ENCODE results near the gene RBMS1. TPM values are rescaled to one million over a fixed set of nuclear protein-coding genes. Genes with fewer than 3 reads are reported as not detected.
A peak's percentile ranks its signal among the peaks of the same experiment; 100 is the strongest.
"Not testable (repeated sequence)": the region's sequence is repeated elsewhere in the genome, so short reads cannot be mapped to it uniquely, and the experiment has no call there.

The RBMS1 gene
- total and polyA plus RNA-seq, 2 experiments from 2014 or later: 55.5 to 94.8 TPM

GRCh38 chr2:160490733-160491685 lies 2.6 kb downstream of the RBMS1 start:
- Histone ChIP-seq H3K4me2 (peak overlapping the region; percentile 82), H3K27me3 (ENCODE audit: insufficient read depth) (no peaks in the 10 kb centered on the region), H4K20me1 (replicated peaks; ENCODE audit: insufficient read depth) (no peaks in the 10 kb centered on the region), H3K27ac (ENCODE audit: low read depth) (peak overlapping the region; percentile 86), H3F3A (replicated peaks; ENCODE audit: low read depth) (no peaks in the 10 kb centered on the region), H3K36me3 (ENCODE audit: insufficient read depth) (no peaks in the 10 kb centered on the region), H3K4me3 (peak overlapping the region; percentile 74), H2AFZ (no peak overlapping the region), H3K4me1 (ENCODE audit: insufficient read depth) (peaks cover 49% of the 10 kb centered on the region), H3K79me2 (replicated peaks; ENCODE audit: insufficient read depth) (peaks cover 65% of the 10 kb centered on the region), H3K9me2 (ENCODE audit: insufficient read depth) (no peaks in the 10 kb centered on the region)
- no peak for DNase-seq (ENCODE audit: low spot score)
- Mint-ChIP-seq H3K27ac (peak overlapping the region; percentile 4), H3K4me1 (peaks cover 48% of the 10 kb centered on the region), H3K4me3 (peak overlapping the region; percentile 84), H3K36me3 (ENCODE audit: low read depth) (no peaks in the 10 kb centered on the region), H3K27me3 (ENCODE audit: insufficient read depth, low read depth, poor library complexity) (no peaks in the 10 kb centered on the region), H3K9me3 (no peaks in the 10 kb centered on the region)
- ATAC-seq: no peak
- TF ChIP-seq NANOG (IDR thresholded peaks at IDR 0.05; ENCODE audit: borderline replicate concordance) (no peak), POLR2AphosphoS5 (IDR thresholded peaks at IDR 0.05; ENCODE audit: low read depth) (no peak), REST (IDR thresholded peaks at IDR 0.05; ENCODE audit: unreplicated experiment) (no peak), EZH2phosphoT487 (IDR thresholded peaks at IDR 0.05; ENCODE audit: unreplicated experiment) (no peak), JUNB (IDR thresholded peaks at IDR 0.05; ENCODE audit: unreplicated experiment) (no peak)

DNA sequence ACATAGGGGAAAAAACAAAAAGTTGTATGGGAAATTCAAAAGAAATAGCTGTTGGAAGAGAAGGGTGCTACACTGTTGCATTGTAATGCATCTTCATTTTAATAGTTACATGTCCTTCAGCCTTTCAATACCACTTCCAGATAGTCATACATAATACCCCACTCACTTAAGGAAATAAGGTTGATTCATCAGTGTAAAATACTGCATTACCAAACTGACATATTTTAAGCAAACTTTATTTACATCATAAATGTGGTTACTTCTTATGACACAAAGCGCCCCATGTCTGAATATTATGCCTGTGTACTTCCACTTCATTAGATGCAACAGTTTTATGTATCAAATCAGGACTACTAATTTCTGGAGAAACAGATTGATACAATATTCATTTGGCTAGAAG lies 4.5 kb downstream of the RBMS1 start:
- ATAC-seq: no peak
- H3K9me2 ChIP-seq (ENCODE audit: insufficient read depth): no peaks in the 10 kb centered on the region
- no peaks in the 10 kb centered on the region for H3F3A ChIP-seq (replicated peaks; ENCODE audit: low read depth)
- H3K4me3 ChIP-seq: no peak overlapping the region
- DNase-seq (ENCODE audit: low spot score): no peak
- no peak overlapping the region for H2AFZ ChIP-seq
- H3K36me3 ChIP-seq (ENCODE audit: insufficient read depth): no peaks in the 10 kb centered on the region
- Mint-ChIP-seq H3K4me3 (no peak overlapping the region), H3K36me3 (ENCODE audit: low read depth) (no peaks in the 10 kb centered on the region), H3K27ac (no peak overlapping the region), H3K9me3 (no peaks in the 10 kb centered on the region), H3K27me3 (ENCODE audit: insufficient read depth, low read depth, poor library complexity) (no peaks in the 10 kb centered on the region), H3K4me1 (peaks cover 46% of the 10 kb centered on the region)
- no peaks in the 10 kb centered on the region for H3K27me3 ChIP-seq (ENCODE audit: insufficient read depth)
- peak overlapping the region; percentile 55 for H3K4me2 ChIP-seq
- peaks cover 82% of the 10 kb centered on the region for H3K79me2 ChIP-seq (replicated peaks; ENCODE audit: insufficient read depth)
- TF ChIP-seq ZNF114 (CRISPR knock-in tag; IDR thresholded peaks at IDR 0.05) (no peak), EZH2phosphoT487 (IDR thresholded peaks at IDR 0.05; ENCODE audit: unreplicated experiment) (no peak), CREB1 (CRISPR knock-in tag; IDR thresholded peaks at IDR 0.05; ENCODE audit: low read depth) (no peak), POLR2AphosphoS5 (IDR thresholded peaks at IDR 0.05; ENCODE audit: low read depth) (no peak)
- H4K20me1 ChIP-seq (replicated peaks; ENCODE audit: insufficient read depth): no peaks in the 10 kb centered on the region
- peaks cover 53% of the 10 kb centered on the region for H3K4me1 ChIP-seq (ENCODE audit: insufficient read depth)
- no peak overlapping the region for H3K27ac ChIP-seq (ENCODE audit: low read depth)

- not testable (repeated sequence) for H3K9me3 Mint-ChIP-seq; H3K4me3 Mint-ChIP-seq; ATAC-seq; H3K36me3 ChIP-seq (ENCODE audit: insufficient read depth); H3K27ac Mint-ChIP-seq; H3K4me2 ChIP-seq; H4K20me1 ChIP-seq (replicated peaks; ENCODE audit: insufficient read depth); DNase-seq (ENCODE audit: low spot score); H3F3A ChIP-seq (replicated peaks; ENCODE audit: low read depth); H3K27ac ChIP-seq (ENCODE audit: low read depth); H3K27me3 Mint-ChIP-seq (ENCODE audit: insufficient read depth, low read depth, poor library complexity); H3K36me3 Mint-ChIP-seq (ENCODE audit: low read depth); H3K9me2 ChIP-seq (ENCODE audit: insufficient read depth); H2AFZ ChIP-seq; H3K27me3 ChIP-seq (ENCODE audit: insufficient read depth); H3K4me3 ChIP-seq
- H3K4me1 Mint-ChIP-seq: peaks cover 46% of the 10 kb centered on the region
- peaks cover 90% of the 10 kb centered on the region for H3K79me2 ChIP-seq (replicated peaks; ENCODE audit: insufficient read depth)
- H3K4me1 ChIP-seq (ENCODE audit: insufficient read depth): peaks cover 54% of the 10 kb centered on the region
Measured at GRCh38 chr2:160488289-160488688, 5.3 kb downstream of the RBMS1 start.

Data from GM23338 (cell line).